Stomach (tissue), 4 donors: Measurements from ENCODE around the gene GDF11.

Experiments used
- EP300 ChIP-seq: sonication (generic); formaldehyde crosslinking; IDR thresholded peaks from one replicate; pipeline ENCODE4 v1.6.1; 2017; ENCODE audit warnings: antibody characterized with exemption
- POLR2AphosphoS5 ChIP-seq, 3 donors: sonication (generic); formaldehyde crosslinking; IDR thresholded peaks; one replicate each; pipeline ENCODE4 v1.6.1; 2016; ENCODE audit warnings: antibody characterized with exemption in 3 of 3

DNA sequence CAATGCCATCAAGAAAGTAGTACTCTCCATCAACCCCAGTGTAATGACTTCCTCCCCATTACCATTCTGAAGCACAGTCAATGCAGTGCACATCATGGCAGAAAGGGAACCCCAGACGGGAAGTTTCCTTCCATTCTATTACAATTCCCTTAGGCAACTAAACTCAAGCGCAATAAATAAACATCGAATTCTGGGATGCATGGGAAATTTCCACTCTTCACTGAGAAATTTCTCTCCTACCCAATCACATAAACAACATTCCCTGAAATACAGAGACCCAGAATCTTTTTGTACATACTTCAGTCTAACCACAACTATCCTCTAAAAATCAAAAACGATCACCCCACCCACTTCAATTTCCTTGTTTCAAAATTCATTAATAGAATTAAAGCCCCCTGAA is 54.6 kb downstream of the GDF11 start:
- TF ChIP-seq POLR2AphosphoS5 (IDR thresholded peaks at IDR 0.05) (no peak), EP300 (no peak)
